ENCODE results near the gene SRPX. TPM values are rescaled to one million over a fixed set of nuclear protein-coding genes. Genes with fewer than 3 reads are reported as not detected.

SRPX gene
- total and polyA plus RNA-seq, 4 experiments from 2014 or later = 0.21 TPM; not detected in 3

DNA sequence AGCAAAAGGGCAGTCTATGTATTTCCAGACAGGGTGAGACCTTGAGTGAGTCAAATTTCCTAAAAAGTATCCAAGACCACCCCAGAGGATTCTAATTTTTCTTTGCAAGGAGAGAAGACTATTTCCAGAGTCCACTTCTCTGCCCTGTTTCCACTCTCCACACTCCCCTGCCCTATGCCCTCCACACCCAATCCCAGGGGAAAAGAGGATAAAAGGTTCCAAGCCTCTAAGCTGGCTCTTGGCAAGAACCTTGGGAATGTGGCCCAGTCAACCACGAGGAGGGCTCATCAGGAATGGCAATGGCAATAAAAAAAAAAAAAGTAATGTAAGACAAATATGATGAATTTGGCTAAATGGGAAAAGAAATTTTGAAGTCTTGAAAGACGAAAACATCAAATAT, 65.9 kb downstream of the SRPX start:
- POLR2A ChIA-PET (ENCODE audit: partially characterized antibody) = no interaction called here
- CTCF ChIA-PET (ENCODE audit: partially characterized antibody) = no interaction called here

GRCh38 chrX:38154340-38154739, 66.3 kb downstream of the SRPX start:
- H3K4me1 ChIP-seq (ENCODE audit: insufficient read depth, low read length) = no peaks in the 10 kb centered on the region
- no peaks in the 10 kb centered on the region for H3K9me3 ChIP-seq (ENCODE audit: control insufficient read depth in 1 of 2, low read length in 2 of 2)
- no peaks in the 10 kb centered on the region for H3K36me3 ChIP-seq (ENCODE audit: insufficient read depth, low read length)
- no peak for DNase-seq
- ChIA-PET POLR2A (ENCODE audit: partially characterized antibody) (no interaction called here), CTCF (ENCODE audit: partially characterized antibody) (no interaction called here)
- Mint-ChIP-seq H3K27ac (no peak overlapping the region), H3K36me3 (no peaks in the 10 kb centered on the region), H3K27me3 (peaks cover 0 to 1% of the 10 kb centered on the region in 2 donors), H3K4me3 (no peak overlapping the region), H3K4me1 (no peaks in the 10 kb centered on the region), H3K9me3 (no peaks in the 10 kb centered on the region)
- no peaks in the 10 kb centered on the region for H3K27me3 ChIP-seq (ENCODE audit: insufficient read depth, low read length)
- H3K4me3 ChIP-seq (ENCODE audit: low read length in 2 of 2) = no peak overlapping the region
- intact Hi-C loops (cut with micrococcal nuclease) = no loop called here
- H3K27ac ChIP-seq (ENCODE audit: low read depth, low read length) = no peak overlapping the region

More for the DNA sequence above, 65.9 kb downstream of the SRPX start:
- Mint-ChIP-seq H3K4me1 (no peaks in the 10 kb centered on the region), H3K9me3 (no peaks in the 10 kb centered on the region), H3K27ac (no peak overlapping the region), H3K27me3 (peaks cover 0 to 1% of the 10 kb centered on the region in 2 donors), H3K4me3 (no peak overlapping the region), H3K36me3 (no peaks in the 10 kb centered on the region)
- no peak for DNase-seq
- Histone ChIP-seq H3K4me1 (ENCODE audit: insufficient read depth, low read length) (no peaks in the 10 kb centered on the region), H3K9me3 (ENCODE audit: control insufficient read depth in 1 of 2, low read length in 2 of 2) (no peaks in the 10 kb centered on the region), H3K27me3 (ENCODE audit: insufficient read depth, low read length) (no peaks in the 10 kb centered on the region), H3K36me3 (ENCODE audit: insufficient read depth, low read length) (no peaks in the 10 kb centered on the region), H3K27ac (ENCODE audit: low read depth, low read length) (no peak overlapping the region), H3K4me3 (ENCODE audit: low read length in 2 of 2) (no peak overlapping the region)
- intact Hi-C loops (cut with micrococcal nuclease) = no loop called here

DNA sequence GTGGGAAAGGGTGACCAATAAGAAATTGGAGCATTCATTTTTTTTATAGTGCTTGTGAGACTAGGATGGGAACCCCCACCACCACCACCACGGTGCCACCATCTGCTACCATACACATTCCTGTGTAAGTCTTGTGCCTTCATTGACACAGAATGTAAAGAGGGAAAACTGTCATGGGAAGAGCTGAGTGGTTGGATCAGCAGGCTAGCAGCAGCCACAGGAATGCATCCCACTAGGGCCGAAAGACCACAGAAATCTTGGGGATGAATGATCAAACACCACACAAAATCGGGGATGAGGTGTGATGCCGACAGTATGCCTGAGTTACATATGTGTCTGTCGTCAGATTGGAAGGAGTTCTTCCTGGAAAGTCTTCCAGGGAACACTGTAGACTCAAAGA, 69.2 kb downstream of the SRPX start:
- H3K4me3 Mint-ChIP-seq = no peak overlapping the region
- peaks cover 0 to 1% of the 10 kb centered on the region in 2 donors for H3K27me3 Mint-ChIP-seq
- Histone ChIP-seq H3K36me3 (ENCODE audit: insufficient read depth, low read length) (no peaks in the 10 kb centered on the region), H3K4me3 (ENCODE audit: low read length in 2 of 2) (no peak overlapping the region), H3K27me3 (ENCODE audit: insufficient read depth, low read length) (no peaks in the 10 kb centered on the region), H3K27ac (ENCODE audit: low read depth, low read length) (no peak overlapping the region), H3K9me3 (ENCODE audit: control insufficient read depth in 1 of 2, low read length in 2 of 2) (no peaks in the 10 kb centered on the region), H3K4me1 (ENCODE audit: insufficient read depth, low read length) (no peaks in the 10 kb centered on the region)
- ChIA-PET CTCF (ENCODE audit: partially characterized antibody) (no interaction called here), POLR2A (ENCODE audit: partially characterized antibody) (no interaction called here)
- no peak overlapping the region for H3K27ac Mint-ChIP-seq
- H3K9me3 Mint-ChIP-seq = no peaks in the 10 kb centered on the region
- no peaks in the 10 kb centered on the region for H3K36me3 Mint-ChIP-seq
- H3K4me1 Mint-ChIP-seq = no peaks in the 10 kb centered on the region
- intact Hi-C loops (cut with micrococcal nuclease) = no loop called here
- DNase-seq = no peak

DNA sequence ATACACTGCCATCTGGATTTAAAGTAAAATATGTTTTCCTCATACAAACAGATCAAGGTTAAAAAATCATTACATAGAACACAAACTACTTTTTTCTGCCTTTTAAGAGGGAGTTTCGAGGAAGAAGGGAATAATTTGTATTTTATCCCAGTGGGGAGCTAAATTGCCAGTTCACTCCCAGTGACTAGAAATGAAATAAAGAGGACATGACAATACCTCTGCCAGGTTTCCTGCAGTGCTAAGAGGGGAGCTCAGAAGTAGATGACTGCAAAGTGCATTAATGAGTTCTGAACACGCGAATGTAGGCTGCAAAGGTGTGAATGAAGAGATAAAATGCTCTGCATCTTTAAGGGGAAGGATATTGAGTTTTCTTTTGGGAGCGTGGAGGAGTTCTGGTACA, 69.7 kb downstream of the SRPX start:
- intact Hi-C loops (cut with micrococcal nuclease) = no loop called here
- Mint-ChIP-seq H3K27me3 (peaks cover 0 to 1% of the 10 kb centered on the region in 2 donors), H3K4me1 (no peaks in the 10 kb centered on the region), H3K36me3 (no peaks in the 10 kb centered on the region), H3K4me3 (no peak overlapping the region), H3K27ac (no peak overlapping the region), H3K9me3 (no peaks in the 10 kb centered on the region)
- Histone ChIP-seq H3K27me3 (ENCODE audit: insufficient read depth, low read length) (no peaks in the 10 kb centered on the region), H3K4me1 (ENCODE audit: insufficient read depth, low read length) (no peaks in the 10 kb centered on the region), H3K36me3 (ENCODE audit: insufficient read depth, low read length) (no peaks in the 10 kb centered on the region), H3K27ac (ENCODE audit: low read depth, low read length) (no peak overlapping the region), H3K4me3 (ENCODE audit: low read length in 2 of 2) (no peak overlapping the region), H3K9me3 (ENCODE audit: control insufficient read depth in 1 of 2, low read length in 2 of 2) (no peaks in the 10 kb centered on the region)
- CTCF ChIA-PET (ENCODE audit: partially characterized antibody) = no interaction called here
- DNase-seq = no peak
- POLR2A ChIA-PET (ENCODE audit: partially characterized antibody) = no interaction called here

DNA sequence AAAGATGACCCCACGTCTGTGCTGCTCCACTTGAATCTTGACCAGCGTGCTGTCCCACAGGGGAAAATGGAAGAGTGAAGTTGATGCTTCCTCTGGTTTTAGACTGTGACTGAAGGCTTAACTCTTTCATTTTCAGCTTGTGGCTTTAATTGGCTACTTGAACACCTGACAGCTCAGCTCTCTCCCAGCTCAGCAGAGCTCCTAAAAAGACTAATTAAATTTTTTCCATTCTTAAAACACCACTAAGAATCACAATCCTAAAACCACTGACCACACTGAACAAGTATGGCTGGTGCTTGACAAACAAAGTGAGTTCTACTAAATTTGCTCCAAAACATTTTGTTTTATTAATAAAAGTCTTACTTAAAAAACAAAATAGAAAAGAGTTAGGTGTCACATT, 71.7 kb downstream of the SRPX start:
- Histone ChIP-seq H3K9me3 (ENCODE audit: control insufficient read depth in 1 of 2, low read length in 2 of 2) (no peaks in the 10 kb centered on the region), H3K27me3 (ENCODE audit: insufficient read depth, low read length) (no peaks in the 10 kb centered on the region), H3K36me3 (ENCODE audit: insufficient read depth, low read length) (no peaks in the 10 kb centered on the region), H3K4me3 (ENCODE audit: low read length in 2 of 2) (no peak overlapping the region), H3K4me1 (ENCODE audit: insufficient read depth, low read length) (no peaks in the 10 kb centered on the region), H3K27ac (ENCODE audit: low read depth, low read length) (no peak overlapping the region)
- ChIA-PET CTCF (ENCODE audit: partially characterized antibody) (no interaction called here), POLR2A (ENCODE audit: partially characterized antibody) (no interaction called here)
- H3K4me1 Mint-ChIP-seq = no peaks in the 10 kb centered on the region
- intact Hi-C loops (cut with micrococcal nuclease) = no loop called here
- peak overlapping the region in 1 of 7 donors; percentile 21 for H3K27ac Mint-ChIP-seq
- H3K36me3 Mint-ChIP-seq = no peaks in the 10 kb centered on the region
- no peak overlapping the region for H3K4me3 Mint-ChIP-seq
- DNase-seq = no peak
- peaks cover 0 to 1% of the 10 kb centered on the region in 2 donors for H3K27me3 Mint-ChIP-seq
- H3K9me3 Mint-ChIP-seq = no peaks in the 10 kb centered on the region

- H3K27ac Mint-ChIP-seq = no peak overlapping the region
- DNase-seq = no peak
- no peaks in the 10 kb centered on the region for H3K36me3 Mint-ChIP-seq
- H3K27me3 ChIP-seq (ENCODE audit: insufficient read depth, low read length) = no peaks in the 10 kb centered on the region
- no peaks in the 10 kb centered on the region for H3K9me3 Mint-ChIP-seq
- ChIA-PET CTCF (ENCODE audit: partially characterized antibody) (no interaction called here), POLR2A (ENCODE audit: partially characterized antibody) (no interaction called here)
- no peaks in the 10 kb centered on the region for H3K4me1 ChIP-seq (ENCODE audit: insufficient read depth, low read length)
- no peak overlapping the region for H3K4me3 ChIP-seq (ENCODE audit: low read length in 2 of 2)
- no peaks in the 10 kb centered on the region for H3K9me3 ChIP-seq (ENCODE audit: control insufficient read depth in 1 of 2, low read length in 2 of 2)
- peaks cover 0 to 1% of the 10 kb centered on the region in 2 donors for H3K27me3 Mint-ChIP-seq
- H3K4me3 Mint-ChIP-seq = no peak overlapping the region
- H3K27ac ChIP-seq (ENCODE audit: low read depth, low read length) = no peak overlapping the region
- no peaks in the 10 kb centered on the region for H3K4me1 Mint-ChIP-seq
- intact Hi-C loops (cut with micrococcal nuclease) = no loop called here
- H3K36me3 ChIP-seq (ENCODE audit: insufficient read depth, low read length) = no peaks in the 10 kb centered on the region
These were observed 78.1 kb downstream of the SRPX start for GRCh38 chrX:38142610-38143009.

DNA sequence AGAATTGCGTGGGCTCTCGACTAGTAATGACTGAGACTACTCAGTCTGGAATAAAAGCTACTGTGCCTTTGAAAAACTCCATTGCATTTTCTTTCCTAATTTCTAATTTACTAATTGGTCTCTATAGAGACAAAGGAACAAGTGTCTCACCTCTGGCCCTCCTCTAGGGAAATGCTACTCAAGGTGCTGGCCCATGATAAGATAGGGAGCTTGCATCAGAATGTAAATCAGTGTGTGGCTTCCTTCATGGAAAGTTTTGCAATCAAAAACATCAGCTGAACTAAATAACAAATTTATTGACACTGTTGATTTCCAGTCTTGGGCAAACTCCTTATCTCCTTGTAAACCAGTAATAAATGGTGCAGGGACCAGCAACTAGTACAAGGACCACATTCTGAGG, 81.8 kb downstream of the SRPX start:
- no peaks in the 10 kb centered on the region for H3K27me3 ChIP-seq (ENCODE audit: insufficient read depth, low read length)
- H3K4me3 Mint-ChIP-seq = no peak overlapping the region
- no peak for DNase-seq
- no peaks in the 10 kb centered on the region for H3K36me3 Mint-ChIP-seq
- peaks cover 0 to 1% of the 10 kb centered on the region in 2 donors for H3K27me3 Mint-ChIP-seq
- POLR2A ChIA-PET (ENCODE audit: partially characterized antibody) = no interaction called here
- no peaks in the 10 kb centered on the region for H3K4me1 ChIP-seq (ENCODE audit: insufficient read depth, low read length)
- H3K27ac ChIP-seq (ENCODE audit: low read depth, low read length) = no peak overlapping the region
- CTCF ChIA-PET (ENCODE audit: partially characterized antibody) = no interaction called here
- intact Hi-C loops (cut with micrococcal nuclease) = no loop called here
- no peak overlapping the region for H3K27ac Mint-ChIP-seq
- no peaks in the 10 kb centered on the region for H3K9me3 ChIP-seq (ENCODE audit: control insufficient read depth in 1 of 2, low read length in 2 of 2)
- no peaks in the 10 kb centered on the region for H3K36me3 ChIP-seq (ENCODE audit: insufficient read depth, low read length)
- no peaks in the 10 kb centered on the region for H3K9me3 Mint-ChIP-seq
- H3K4me1 Mint-ChIP-seq = no peaks in the 10 kb centered on the region
- H3K4me3 ChIP-seq (ENCODE audit: low read length in 2 of 2) = no peak overlapping the region

GRCh38 chrX:38138157-38138891, 82.3 kb downstream of the SRPX start:
- intact Hi-C loops (cut with micrococcal nuclease) = no loop called here

More at GRCh38 chrX:38138157-38138891, 82.3 kb downstream of the SRPX start:
- H3K4me3 Mint-ChIP-seq = no peak overlapping the region
- no peaks in the 10 kb centered on the region for H3K36me3 Mint-ChIP-seq
- H3K9me3 Mint-ChIP-seq = no peaks in the 10 kb centered on the region
- Histone ChIP-seq H3K4me3 (ENCODE audit: low read length in 2 of 2) (no peak overlapping the region), H3K9me3 (ENCODE audit: control insufficient read depth in 1 of 2, low read length in 2 of 2) (no peaks in the 10 kb centered on the region), H3K27me3 (ENCODE audit: insufficient read depth, low read length) (no peaks in the 10 kb centered on the region), H3K27ac (ENCODE audit: low read depth, low read length) (no peak overlapping the region), H3K36me3 (ENCODE audit: insufficient read depth, low read length) (no peaks in the 10 kb centered on the region), H3K4me1 (ENCODE audit: insufficient read depth, low read length) (no peaks in the 10 kb centered on the region)
- DNase-seq = no peak
- ChIA-PET CTCF (ENCODE audit: partially characterized antibody) (no interaction called here), POLR2A (ENCODE audit: partially characterized antibody) (no interaction called here)
- H3K27me3 Mint-ChIP-seq = peaks cover 0 to 1% of the 10 kb centered on the region in 2 donors
- H3K4me1 Mint-ChIP-seq = no peaks in the 10 kb centered on the region
- H3K27ac Mint-ChIP-seq = no peak overlapping the region

All from CD4-positive, alpha-beta memory T cell (primary cell).